SK-N-MC (cell line): Measurements from ENCODE around the gene KCNE4.

Source experiments
- DNase-seq: peaks from one replicate; pipeline ENCODE4 v3.0.0-alpha.2; 2011; ENCODE audit warnings: low read depth, low spot score
- H3K27ac ChIP-seq: fragments of 200-600 bp; sonication (generic); 2 replicates; pipeline ENCODE4 v1.5.1; 2016; ENCODE audit warnings: mixed run types
- H3K36me3 ChIP-seq: fragments of 200-600 bp; sonication (generic); 2 replicates; pipeline ENCODE4 v1.6.1; 2017; ENCODE audit warnings: antibody characterized with exemption, low read length, mixed read lengths; ENCODE audit not compliant: insufficient read depth
- H3K4me3 ChIP-seq: fragments of 200-600 bp; sonication (generic); 2 replicates; pipeline ENCODE4 v1.5.1; 2016
- H3K9ac ChIP-seq: fragments of 200-600 bp; sonication (generic); 2 replicates; pipeline ENCODE4 v1.8.0; 2017; ENCODE audit warnings: mixed run types, mixed read lengths; ENCODE audit not compliant: insufficient read length
- H3K9me3 ChIP-seq: fragments of 200-600 bp; sonication (generic); 2 replicates; pipeline ENCODE4 v1.6.1; 2017; ENCODE audit warnings: low read depth, mild to moderate bottlenecking, antibody characterized with exemption, low read length, moderate library complexity, mixed read lengths
- EZH2 ChIP-seq: fragments of 200-600 bp; sonication (generic); IDR thresholded peaks from one replicate; pipeline ENCODE4 v1.6.1; 2017; ENCODE audit warnings: antibody characterized with exemption
- FOXP2 ChIP-seq: optimal IDR thresholded peaks from 2 replicates; pipeline ENCODE3; 2011; ENCODE audit warnings: mild to moderate bottlenecking, moderate library complexity; ENCODE audit not compliant: insufficient read depth; ENCODE audit errors: extremely low read length, control extremely low read depth
- POLR2AphosphoS5 ChIP-seq: IDR thresholded peaks from 2 replicates; pipeline ENCODE4 v1.6.1; 2012; ENCODE audit warnings: mild to moderate bottlenecking, low read depth, low read length, borderline replicate concordance

Gene KCNE4

DNA sequence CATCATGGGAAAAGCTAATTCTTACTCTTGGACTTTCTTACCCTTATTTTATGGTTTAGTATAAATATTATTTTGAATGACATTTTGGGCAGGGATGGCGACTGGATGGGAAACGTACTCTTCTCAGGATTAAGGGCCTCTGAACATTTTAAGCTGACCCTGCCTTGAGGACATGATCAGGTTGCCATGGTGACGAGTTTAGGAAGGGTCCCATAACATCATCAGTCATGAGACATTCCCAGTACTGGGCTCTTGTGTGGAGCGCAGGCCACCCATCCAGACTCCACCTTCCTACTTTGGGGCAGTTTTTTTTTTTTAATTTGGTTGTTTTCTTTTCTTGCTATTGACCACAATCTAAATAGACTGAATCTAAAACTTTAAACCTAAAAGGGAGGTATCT is 40.7 kb downstream of the KCNE4 start:
- TF ChIP-seq POLR2AphosphoS5 = no peak
- no peak for TF ChIP-seq EZH2
- TF ChIP-seq FOXP2 = no peak
- H3K4me3 ChIP-seq = no peak overlapping the region
- H3K27ac ChIP-seq = no peak overlapping the region
- DNase-seq = no peak
- H3K9me3 ChIP-seq = no peaks in the 10 kb centered on the region
- no peaks in the 10 kb centered on the region for H3K36me3 ChIP-seq
- no peak overlapping the region for H3K9ac ChIP-seq

DNA sequence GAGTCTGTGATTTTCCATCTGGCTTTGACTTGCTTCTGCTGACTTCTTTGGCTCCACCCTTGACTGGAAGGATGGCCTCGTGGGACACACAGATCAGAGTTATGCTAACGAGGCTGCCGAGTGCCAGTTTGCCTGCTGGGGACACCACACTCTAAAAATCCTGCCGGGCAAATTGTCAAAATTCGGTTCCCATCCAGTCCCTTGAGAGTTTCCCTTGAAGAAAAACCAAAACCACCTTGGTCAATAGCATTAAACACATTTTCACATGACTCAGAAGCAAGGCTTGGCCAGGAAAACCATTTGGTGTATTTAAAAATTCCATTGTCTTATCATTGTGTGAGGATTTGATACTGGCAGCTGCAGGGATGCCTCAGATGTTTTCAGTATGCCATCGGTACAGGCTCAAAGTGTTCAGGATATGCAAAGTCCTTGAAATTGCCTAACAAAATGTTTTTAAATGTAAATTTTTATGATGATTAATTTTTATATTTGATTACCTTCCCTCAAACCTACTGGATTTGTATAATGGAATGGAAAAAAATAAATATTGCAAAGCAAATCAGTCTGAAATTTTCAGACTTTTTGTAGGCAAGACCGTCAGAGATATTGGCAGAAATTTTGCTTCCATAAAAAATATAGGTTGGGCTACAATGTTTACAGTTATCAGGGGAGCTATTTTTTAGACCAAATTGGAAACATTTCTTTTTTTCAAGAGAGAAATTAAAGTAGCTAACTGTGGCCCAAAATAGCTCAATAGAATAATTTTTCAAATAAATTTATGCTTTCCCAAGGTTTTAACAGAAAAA is 41.6 kb downstream of the KCNE4 start:
- Histone ChIP-seq H3K27ac (peak overlapping the region; percentile 30; the same call in 1 of the 2 replicates), H3K9me3 (no peaks in the 10 kb centered on the region), H3K36me3 (no peaks in the 10 kb centered on the region), H3K9ac (no peak overlapping the region), H3K4me3 (peak overlapping the region; percentile 28)
- no peak for TF ChIP-seq EZH2
- no peak for TF ChIP-seq FOXP2
- no peak for TF ChIP-seq POLR2AphosphoS5
- DNase-seq = peak; percentile 73

DNA sequence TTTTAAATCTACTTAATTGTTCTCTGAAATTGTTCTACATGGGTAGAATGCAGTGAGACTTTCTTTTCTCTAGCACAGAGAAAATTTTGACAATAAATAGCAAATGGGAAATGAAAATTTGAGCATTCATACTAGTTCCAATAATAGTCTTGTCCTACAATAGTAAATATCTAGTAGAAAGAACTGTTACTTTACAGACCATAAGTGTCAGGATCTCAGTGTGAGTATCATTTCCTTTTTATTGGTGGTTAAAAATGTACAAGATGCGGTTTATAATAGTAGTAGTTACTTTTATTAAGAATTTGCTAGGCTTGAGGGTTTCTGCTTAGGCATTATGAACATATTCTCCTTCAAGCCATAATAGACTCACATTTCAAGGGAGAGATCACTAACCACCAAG is 43.2 kb downstream of the KCNE4 start:
- Histone ChIP-seq H3K4me3 (no peak overlapping the region), H3K9ac (no peak overlapping the region), H3K36me3 (no peaks in the 10 kb centered on the region), H3K9me3 (no peaks in the 10 kb centered on the region), H3K27ac (no peak overlapping the region)
- DNase-seq = no peak
- TF ChIP-seq EZH2 (no peak), FOXP2 (no peak), POLR2AphosphoS5 (no peak)

DNA sequence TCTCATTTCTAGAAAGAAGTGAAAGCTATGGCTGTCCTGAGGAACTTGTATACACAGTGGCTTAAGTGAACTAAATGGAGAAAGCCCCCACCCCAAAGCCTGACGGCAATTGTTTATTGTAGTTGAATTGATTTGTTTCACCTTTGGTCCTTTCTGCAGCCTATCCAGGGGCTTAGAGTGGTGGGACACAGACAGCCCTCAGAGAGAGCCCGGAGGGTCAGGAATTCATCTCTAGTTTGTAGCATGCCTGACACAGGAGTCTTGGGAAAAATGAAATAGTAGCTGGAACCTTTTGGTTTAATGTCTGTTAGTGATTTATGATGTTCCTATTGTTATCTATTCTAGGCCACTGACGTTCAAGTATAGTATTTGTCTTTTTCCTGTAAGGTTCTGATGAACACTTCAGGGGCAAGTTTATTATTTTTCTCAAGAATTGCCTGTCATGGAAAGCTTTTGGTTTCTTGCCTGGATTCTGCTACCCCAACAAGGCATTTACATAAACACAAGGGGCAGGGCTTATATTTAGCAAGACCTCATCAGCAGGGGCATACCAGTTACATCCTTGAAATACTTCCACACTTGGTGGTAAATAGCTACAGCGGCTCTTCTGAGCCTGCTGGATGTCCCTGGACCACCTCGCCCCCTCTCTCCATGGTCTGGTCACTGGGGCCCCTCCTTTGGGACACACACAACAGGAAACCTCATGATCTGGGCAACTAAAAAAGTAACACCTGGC is 44.4 kb downstream of the KCNE4 start:
- Histone ChIP-seq H3K36me3 (no peaks in the 10 kb centered on the region), H3K27ac (no peak overlapping the region), H3K9ac (no peak overlapping the region), H3K9me3 (no peaks in the 10 kb centered on the region), H3K4me3 (no peak overlapping the region)
- no peak for DNase-seq
- TF ChIP-seq POLR2AphosphoS5 (no peak), EZH2 (no peak), FOXP2 (no peak)

DNA sequence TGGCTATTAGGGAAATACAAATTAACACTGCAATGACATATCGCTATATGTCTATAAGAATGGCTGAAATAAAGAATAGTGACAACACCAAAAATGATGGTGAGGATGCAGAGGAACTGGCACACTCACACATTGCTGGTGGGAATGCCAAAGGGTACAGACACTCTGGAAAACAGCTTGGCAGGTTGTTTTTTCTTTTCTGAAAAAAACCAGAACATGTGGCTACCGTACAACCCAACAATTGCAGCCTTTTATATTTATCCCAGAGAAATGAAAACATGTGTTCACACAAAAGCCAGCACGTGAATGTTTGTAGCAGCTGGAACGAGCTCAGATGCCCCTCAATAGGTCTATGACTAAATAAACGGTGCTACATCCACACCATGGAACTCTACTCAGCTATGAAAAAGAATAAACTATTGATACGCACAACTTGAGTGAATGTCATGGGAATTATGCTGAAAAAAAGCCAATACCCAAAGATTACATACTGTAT is 45.9 kb downstream of the KCNE4 start:
- Histone ChIP-seq H3K9me3 (no peaks in the 10 kb centered on the region), H3K36me3 (no peaks in the 10 kb centered on the region), H3K9ac (no peak overlapping the region), H3K27ac (no peak overlapping the region), H3K4me3 (no peak overlapping the region)
- no peak for DNase-seq
- no peak for TF ChIP-seq POLR2AphosphoS5
- no peak for TF ChIP-seq FOXP2
- no peak for TF ChIP-seq EZH2

DNA sequence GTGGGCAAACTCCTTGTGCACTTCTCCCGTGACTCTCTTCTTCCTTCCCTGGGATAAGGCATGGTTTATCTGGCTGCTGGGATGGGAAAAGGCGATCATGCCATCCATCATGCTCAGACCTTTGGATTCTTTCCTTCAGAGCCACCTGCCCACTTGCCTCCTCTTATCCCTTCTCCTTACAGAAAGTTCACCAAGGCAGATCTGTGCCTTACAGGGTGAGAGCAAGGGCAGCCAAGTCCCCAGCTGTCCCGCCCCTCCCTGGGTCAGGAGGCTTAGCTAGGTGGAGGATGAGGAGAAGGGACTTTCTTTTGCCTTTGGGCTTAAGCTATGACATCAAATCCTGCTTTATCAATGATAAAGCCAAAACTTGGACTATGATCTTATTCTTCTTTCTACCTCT is 47.6 kb downstream of the KCNE4 start:
- no peak for DNase-seq
- no peaks in the 10 kb centered on the region for H3K36me3 ChIP-seq
- no peak for TF ChIP-seq FOXP2
- TF ChIP-seq EZH2 = no peak
- no peak for TF ChIP-seq POLR2AphosphoS5
- no peak overlapping the region for H3K4me3 ChIP-seq
- no peak overlapping the region for H3K9ac ChIP-seq
- H3K27ac ChIP-seq = no peak overlapping the region
- H3K9me3 ChIP-seq = no peaks in the 10 kb centered on the region

DNA sequence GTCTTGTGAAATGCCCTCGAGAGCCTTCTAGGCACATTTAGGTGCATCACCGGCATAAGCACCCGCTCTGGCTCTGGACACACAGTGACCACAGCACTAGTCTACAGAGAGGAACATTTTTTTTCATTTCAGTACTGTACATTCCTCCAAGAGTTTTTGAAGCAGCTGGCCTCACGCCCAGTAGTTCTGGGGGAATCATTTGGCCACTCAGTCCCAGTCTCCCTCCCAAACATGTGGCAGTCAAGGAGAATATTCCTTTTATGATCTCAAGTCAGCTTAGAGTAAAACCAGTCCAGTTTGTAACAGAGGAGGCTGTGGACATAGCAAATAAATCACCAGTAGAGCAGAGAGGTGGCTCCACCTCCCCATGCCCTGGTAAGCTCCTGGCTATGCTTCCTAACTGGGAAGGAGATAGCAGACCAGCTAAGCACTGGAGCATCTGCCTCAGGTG is 48.1 kb downstream of the KCNE4 start:
- DNase-seq = no peak
- Histone ChIP-seq H3K4me3 (no peak overlapping the region), H3K9ac (no peak overlapping the region), H3K9me3 (no peaks in the 10 kb centered on the region), H3K36me3 (no peaks in the 10 kb centered on the region), H3K27ac (no peak overlapping the region)
- TF ChIP-seq FOXP2 (no peak), EZH2 (no peak), POLR2AphosphoS5 (no peak)

DNA sequence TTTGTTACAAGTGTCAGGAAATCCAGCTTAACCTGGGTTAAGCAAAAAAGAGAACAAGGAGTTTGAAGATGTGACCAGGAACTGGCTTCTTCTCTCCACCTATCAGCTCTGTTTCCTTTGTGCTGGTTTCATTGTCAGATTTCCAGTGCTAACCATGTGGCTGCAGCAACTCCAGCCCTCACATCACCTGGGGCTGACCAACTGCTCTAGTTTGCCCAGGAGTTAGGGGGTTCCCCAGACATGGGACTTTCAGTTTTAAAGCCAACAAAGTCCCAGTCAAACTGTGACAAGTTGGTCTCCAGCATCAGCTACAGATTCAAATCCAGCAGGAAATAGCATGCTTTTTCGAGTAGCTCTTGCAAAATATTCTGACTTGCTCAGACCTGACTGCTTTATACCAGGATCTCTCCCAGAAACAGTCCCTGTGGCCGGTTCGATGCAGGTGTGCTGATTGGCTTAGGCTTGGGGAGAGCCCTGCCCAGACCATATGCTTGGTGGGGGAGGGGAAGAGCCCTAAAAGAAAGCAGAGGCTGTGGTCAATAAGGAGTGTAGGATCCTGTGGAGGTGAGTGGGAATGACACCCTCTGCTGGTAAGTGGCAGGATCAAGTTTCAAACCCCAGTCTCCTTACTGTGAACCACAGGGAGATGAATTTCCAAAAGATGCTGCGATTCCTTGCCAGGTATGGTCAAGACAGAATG is 49.5 kb downstream of the KCNE4 start:
- no peak overlapping the region for H3K9ac ChIP-seq
- H3K4me3 ChIP-seq = no peak overlapping the region
- H3K36me3 ChIP-seq = no peaks in the 10 kb centered on the region
- no peak overlapping the region for H3K27ac ChIP-seq
- TF ChIP-seq EZH2 (no peak), POLR2AphosphoS5 (no peak), FOXP2 (no peak)
- no peaks in the 10 kb centered on the region for H3K9me3 ChIP-seq
- DNase-seq = no peak
